GM18873 (cell line): ENCODE data around the gene COPZ1.

Experiments used
- ATAC-seq: cut with Tn5 transposase; IDR thresholded peaks from one replicate; pipeline ENCODE4 v1.9.1; 2021; ENCODE audit warnings: mild to moderate bottlenecking, moderate library complexity, moderate number of reproducible peaks; ENCODE audit not compliant: unreplicated experiment, low FRiP score

The COPZ1 gene

DNA sequence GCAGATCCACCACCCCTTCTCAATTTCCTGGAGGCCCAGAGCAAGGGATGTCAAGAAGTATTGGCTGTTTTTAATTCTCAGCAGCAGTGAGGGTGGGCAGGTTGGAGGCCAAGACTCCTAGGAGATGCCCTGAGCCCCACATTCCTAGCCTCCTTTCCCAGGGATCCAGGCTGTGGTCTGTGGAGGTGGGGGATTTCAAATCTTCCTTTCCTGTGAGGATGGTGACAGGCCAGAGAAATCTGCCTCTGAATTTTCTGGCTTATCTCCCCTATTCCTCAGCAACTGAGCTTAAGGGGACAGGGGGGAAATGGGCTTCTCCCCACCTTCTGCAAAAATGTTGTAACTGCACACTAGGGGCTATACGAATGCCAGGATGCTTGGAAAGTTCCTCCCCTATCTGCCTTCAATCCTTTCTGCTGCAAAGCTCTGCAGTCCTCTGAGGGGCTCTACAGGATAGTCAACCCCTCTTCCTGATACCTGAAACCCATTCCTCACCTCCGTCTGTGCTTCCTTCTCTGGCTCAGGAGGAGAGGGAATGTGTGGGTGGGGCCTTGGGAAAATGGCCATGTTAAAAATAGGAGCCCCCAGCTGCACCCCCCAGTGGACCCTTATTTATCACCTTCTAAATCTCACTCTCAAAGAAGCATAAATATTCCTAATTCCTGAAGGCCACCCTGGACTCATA, 32.7 kb downstream of the COPZ1 start:
- no peak for ATAC-seq

DNA sequence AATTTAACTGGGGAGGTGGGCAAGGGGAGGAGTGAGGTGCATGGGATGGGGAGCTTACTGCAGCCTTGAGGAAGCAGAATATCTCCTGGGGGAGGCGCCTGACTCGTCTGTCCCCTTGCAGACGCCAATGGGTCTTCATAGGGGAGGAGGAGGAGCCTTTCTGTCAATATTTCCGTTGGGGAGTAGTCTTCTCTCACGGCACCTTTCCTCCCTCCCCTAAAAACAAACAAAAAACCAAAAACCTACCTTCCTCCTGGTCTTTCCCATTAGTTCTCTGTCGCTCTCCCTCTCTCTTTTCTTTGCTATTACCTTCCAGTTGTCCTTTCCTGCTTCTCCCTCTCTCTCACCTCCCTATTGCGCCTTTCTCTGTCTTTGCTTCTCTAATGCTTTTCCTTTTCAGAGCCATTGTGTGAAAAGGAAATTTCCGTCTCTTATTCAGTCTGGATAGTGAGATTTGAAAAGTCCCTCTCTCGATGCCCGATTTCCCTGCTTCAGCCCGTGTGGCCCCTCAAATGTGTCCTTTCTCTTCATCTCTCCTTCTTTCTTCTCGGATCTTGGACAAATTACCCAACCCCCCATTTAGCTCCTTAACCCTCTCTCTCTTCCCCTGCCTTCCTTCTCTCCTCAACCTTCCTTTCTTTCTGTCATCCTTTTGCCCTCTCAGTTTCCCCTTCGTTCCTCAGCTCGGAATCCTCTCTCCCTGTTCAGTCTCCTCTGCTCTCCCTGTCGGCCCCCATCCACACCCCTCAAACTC, 33.4 kb downstream of the COPZ1 start:
- ATAC-seq: no peak

DNA sequence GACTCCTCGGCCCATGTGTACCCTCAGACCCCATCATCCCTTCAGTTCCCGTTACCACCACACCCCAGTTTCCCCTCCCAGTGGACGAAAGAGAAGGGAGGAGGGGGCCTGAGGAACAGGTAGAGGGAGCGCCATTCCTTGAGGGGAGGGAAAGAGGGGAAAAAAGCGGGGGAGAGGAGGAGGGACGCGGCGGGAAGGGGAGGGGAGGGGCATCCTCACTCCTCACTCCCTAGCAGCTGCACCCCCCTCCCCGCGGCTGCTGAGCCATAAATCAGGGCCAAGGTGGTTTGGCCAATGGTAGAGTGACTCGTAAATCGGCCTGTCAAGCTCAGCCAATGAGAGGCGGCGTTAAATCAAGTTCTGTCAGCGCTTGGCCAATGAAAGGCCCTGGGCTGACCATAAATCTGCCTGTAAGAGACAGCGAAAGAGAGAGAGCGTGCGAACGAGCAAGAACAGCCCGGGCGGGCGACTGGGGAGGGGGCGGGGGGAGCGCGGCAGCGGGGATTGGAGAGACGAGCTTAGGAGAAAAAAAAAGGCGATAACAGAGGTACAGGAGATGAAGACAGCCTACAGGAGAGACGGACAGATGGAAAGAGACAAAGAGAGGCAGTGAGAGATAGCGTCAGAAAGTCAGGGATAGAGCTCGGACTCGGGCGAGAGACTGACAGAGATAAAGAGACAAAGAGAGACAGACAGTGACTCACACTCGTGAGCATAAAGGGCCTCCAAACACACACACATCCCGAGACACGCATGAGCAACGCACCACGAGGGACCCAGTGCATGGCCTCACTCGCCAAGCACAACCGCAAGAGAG, 34.2 kb downstream of the COPZ1 start:
- ATAC-seq: peak; percentile 99

DNA sequence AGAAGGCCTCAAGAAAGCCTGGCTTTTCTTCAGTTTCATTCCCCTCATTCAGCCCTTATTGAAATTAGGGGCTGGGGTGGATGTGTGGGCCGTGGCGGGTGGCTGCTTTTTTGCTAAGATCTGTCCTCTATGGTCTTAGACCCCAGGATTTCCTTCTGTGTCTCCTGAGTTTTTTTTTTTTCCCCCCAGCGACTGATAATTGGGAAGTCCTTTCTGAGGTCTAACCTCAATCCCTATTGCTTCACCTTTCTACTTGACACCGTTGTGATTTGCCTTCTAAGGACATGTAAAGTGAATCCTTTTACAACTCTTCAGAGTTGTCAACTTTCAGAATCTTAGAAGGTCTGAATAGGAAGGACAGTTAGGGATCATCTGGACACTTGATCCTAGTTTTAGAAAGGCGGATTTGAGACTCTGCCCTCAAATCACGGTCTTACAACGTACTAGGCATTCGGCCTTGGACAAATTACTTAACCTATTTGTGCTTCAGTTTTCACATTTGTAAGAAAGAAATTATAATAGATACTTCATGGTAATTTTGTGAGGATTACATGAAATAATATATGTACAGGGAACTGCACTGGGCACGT, 34.9 kb downstream of the COPZ1 start:
- no peak for ATAC-seq

DNA sequence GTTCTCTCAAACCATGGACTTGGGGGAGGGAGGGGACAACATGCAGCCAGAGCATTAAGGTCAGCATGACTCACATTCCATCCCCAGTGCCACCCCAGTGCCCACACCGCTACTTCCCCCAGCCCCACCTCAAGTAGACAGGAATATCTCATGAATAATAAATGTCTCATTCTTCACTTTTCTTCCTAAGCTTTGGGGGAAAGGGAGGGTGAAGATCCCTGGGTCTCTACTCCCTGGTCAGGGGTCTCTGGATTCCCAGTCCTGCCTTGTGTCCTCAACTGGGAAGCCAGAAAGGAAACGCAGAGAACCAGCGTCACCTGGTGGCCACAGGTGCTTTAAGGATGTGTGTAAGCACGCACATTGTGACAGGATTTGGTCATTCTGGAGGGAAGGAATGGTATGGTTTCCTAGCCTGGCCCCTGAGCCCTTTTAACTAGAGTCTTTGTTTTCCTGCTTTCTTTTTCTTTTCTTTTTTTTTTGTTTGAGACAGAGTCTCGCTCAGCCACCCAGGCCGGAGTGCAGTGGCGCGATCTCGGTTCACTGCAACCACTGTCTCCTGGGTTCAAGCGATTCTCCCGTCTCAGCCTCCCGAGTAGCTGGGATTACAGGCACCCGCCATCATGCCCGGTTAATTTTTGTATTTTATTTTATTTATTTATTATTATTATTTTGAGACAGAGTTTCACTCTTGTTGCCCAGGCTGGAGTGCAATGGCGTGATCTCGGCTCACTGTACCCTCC, 36.0 kb downstream of the COPZ1 start:
- no peak for ATAC-seq

DNA sequence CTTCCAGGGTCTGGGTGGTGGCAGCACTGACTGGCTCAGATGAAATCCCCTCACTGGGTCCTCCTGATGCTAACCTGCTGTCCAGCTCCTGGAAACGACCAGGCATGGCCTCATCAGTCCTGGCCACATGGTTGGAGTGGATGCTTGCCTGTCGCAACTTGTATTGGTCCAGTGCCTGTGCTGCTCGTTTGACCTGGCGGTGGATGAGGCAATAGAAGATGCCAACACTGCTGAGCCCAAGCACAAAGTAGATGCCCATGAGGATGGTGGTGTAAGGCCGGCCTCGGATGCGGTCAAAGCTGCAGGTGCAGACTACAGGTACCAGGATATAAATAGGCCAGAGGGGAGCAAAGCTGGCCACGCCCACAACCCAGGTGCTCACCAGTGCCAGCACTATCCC, 38.1 kb downstream of the COPZ1 start:
- no peak for ATAC-seq

DNA sequence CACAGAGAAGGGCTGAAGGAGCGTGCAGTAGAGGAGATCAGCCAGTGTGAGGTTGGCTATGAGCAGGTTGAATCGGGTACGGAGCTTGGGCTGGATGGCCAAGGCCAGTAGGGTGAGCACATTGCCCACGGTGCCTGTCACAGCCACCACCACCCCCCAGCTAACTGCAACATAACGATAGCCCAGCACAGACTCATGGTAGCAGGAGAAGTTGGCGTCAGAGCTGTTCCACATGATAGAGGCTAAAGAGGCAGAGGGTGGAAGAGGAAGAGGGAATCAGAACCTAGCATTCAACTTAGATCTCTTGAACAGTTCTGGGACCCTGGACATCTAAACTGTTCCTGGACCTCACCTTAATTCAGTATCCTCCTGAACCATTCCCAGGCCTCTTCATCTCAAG, 38.7 kb downstream of the COPZ1 start:
- ATAC-seq: no peak

DNA sequence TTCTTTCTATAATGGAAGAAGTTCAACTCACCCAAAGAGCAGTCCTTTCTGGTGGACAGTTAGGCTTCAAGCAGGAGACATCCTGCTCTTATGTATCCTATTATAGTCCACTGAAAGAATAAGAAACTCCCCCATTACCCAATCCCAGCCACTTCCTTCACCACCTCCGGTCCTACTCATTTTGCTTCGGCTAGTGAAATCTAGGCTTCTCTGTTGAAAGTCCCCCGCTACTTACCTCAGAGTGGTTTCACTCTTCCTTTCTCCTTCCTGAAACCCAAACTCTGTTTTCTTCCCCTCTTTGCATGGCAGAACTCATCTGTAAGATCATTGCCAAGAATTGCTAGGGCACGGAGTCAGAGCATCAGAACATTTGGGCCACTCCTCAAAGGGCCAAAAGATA, 39.5 kb downstream of the COPZ1 start, which contains the start of gene GPR84:
TSS of gene GPR84 (minus strand) at position 74 of the 400 bp plus-strand sequence. CDS start 635 bp downstream, outside the sequence.
- ATAC-seq: no peak

DNA sequence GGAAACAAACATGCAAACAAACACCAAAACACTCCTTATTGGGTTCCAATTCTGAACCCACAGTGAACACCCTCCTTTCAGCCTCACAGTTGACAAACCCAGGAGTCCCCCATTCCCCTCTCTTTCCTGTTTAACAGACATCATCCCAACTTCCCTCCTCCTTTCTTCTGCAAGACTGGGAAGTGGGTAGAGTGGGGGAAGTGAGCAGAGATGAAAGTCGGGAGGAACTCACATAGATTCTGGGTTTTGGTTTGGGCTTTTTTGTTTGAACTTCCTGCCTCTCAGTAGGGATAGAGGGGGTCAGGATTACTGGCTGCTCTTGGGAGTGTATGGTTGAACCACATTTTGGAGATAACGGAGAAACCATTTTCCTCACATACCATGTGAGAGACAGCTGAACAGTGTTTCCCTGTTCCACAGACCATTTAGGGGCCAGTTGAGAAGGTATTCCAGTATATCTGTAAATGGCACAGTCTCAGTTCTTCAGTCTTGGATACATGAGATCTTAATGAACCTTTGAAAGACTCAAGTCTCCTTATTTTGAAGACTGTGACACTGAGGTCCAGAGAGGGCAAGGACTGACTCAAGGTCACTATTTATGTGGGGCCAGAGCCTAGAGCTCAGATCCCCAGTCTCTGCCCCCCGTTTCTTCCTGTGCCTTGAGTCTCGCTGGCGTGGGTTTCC, 43.2 kb downstream of the COPZ1 start:
- ATAC-seq: no peak

DNA sequence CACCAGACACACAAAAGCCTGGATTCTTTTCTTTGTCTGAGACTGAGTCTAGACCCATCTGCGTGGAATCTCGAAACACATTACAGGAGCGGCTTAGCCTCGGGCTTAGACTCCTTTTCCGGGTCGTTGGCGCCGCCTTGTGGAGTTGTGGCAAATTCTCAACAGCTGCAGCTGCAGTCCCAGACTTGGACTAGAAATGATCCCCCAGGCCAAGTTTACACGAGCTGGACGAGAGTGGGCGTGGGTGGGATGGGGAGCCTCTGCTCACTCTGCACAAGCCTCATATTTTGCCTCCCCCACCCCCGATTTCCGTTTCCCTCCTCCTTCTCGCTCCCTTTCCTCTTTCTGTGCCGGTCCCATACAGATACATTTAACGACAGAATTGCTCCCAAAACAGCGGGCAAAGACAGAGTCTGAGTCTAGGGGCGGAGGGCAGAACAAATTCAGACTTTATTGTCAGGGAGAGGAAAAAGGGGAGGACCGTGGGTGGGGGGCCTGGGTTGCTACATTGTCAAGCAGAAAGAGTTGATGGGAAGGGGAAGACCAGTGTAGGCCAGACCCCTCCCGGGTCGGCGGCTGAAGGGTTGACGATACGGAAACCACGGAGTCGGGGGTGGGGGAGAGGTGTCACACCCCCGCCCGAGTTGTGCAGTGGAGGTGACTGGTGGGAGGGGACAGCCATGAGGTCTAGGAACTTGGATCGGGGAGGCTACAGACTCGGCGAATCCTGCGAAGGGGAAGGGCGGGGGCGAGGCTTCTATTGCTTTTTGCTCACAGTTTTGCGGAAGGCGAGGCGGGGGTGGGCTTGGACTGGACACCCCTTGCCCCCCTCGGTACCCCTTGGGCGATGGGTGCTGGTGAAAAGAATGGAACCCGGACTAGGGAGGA, 44.0 kb downstream of the COPZ1 start:
- ATAC-seq: no peak

DNA sequence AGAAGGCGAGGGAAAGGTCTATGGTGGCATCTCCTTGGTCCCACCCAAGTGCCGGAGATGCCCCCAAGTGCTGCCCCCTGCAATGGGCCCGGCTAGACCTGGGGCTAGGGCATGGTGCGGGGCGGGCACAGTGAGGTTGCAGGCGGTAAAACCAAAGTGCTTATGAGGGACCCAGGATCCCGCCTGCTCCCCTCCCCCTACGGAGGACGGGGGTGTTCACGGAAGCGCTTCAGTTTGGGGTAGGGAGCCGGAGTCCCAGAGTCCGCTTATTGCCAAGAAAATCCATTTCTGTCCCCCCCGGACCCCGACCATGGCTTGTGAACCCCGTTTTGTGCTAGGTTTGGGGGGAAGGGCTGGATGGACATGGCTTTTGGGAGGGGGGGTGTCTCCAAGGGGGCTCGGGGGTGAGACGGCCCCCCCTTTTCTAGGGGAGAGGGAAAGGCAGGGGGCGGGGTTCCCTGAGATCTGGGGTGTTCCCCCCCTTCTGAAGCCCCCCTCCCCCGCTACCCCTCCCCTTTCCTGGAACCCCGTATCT, 44.7 kb downstream of the COPZ1 start:
- ATAC-seq: no peak

DNA sequence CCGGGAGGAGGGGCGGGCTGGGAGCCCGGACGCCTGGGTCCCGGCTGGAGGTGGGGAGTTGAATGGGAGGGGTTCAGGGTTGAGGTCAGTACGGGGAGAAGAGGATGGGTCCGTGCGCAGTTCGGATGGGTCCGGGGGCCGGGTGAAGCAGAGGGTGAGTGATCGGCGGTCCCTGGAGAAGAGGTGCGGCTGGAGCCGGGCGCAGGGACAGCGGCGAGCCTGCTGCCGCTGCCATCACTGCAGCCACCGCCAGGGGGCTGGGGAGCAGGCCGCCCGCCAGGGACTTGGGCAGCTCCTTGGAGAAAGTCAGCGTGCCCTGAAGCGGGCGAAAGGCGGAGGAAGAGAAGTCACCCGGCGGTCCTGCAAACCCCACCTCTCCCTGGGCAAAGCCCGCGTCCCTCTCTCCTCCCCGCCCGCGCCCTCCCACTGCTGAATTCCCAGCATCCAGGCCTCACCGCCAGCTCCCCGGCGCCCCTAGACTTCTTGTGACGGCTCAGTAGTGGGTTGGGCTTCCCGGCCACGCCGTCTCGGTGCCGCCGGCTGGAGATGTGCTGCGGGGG, 45.3 kb downstream of the COPZ1 start:
- ATAC-seq: no peak

DNA sequence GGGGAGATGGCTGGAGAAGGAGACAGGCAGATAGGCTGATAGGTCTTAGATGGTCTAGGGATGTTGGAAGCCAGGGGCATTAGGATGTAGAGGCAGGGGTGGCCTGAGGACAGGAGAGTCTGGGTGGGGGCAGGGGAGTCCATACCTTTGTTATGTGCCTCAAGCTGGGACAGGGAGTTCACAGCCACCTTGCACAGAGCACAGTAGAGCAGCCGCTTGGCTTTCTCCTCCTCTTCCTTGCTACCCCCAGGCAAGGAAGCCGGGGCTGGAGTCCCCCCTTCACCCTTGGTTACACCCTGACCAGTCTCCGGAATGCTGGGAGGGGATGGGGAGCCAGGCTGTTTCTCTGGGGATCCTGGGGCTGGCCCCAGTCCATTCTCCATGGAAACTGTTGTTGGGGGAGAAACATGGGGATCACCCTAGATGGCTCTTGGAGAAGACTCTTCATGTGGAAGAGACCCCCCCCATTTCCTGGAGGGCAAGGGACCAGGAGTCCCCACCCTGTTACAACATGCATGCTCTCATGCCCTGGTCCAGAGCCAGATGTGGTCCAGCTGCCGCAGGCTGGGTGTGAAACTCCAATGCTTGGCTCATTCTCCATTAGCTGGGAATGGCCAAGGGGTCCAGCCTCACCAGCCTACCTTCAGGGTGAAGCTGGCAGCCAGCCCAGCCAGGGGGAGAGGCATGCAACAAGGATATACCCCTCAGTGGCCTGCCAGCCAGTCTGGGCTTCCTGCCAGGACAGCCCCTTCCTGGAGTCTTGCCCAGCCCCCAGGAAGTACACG, 46.6 kb downstream of the COPZ1 start:
- ATAC-seq: no peak

DNA sequence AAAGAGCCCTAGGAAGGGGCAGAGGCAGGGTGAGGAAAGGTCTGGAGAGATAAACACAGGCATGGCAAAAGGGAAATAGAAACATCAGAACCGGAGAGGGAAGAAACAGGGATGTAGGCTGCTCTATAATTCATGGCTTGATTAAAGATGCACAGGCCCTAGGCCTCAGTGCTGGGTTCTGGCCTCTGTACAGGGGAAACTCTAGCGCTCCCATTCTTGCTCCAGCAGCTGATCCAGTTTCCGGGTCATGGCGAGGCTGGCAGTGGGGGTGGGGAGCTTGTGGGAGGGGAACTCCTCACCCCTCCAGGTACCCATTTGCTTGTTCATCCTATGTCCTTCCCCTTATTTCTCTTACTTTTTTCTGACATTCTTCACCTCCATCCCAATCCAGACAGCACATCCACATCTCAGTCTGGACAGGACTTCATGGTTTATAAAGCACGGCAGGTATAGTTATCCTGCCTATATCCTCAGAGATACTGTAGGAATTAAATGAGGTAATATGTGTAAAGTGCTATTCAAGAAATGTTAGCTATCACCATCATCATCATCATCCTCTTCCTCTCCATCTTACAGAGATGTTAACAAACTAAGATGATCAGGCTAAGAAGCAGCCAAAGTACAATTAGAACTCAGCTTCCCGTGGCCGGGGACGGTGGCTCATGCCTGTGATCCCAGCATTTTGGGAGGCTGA, 47.3 kb downstream of the COPZ1 start:
- no peak for ATAC-seq

DNA sequence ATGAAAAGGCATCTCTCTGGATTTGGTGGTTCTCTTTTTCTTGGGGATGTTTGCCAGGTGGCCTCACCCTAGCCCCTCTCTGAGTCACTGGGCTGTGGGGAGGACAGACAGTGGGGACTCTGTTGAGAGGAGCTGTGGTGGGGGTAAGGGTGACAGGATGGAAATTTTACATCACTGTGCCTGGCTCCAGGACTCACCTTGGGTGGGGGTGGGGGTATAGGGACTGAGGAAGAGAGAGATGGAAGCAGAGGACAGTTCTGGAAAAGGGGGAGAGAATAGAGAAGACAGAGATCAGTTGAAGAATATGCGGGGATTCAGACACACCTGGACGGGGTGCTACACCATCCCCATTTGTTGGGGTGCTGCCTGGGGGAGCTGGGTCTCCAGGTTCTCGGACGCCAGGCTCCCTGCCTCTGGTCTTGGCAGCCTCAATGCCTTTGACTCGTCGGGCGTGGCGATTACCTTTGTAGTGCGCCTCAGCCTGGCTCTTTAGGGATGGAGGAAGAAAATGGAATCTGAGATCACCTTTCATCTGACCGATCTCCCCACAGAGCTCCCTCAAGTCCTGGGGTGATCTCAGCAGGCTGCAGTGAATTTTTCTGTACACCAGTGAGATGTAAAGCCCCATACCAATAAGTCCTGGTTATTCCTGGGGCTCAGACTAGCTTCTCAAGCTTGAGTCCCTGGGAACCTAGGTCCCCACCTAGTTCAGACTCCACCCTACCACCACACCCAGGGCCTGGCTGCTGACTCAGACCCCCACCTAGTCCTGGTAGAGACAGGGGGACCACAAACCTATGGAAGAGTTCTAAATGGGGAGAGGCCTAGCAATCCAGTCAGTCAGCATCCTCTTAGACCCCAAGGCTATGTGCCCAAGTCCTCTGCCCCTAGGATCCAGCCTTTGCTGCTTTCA, 49.0 kb downstream of the COPZ1 start:
- no peak for ATAC-seq
